ENCODE results near the gene PDE7B.

The PDE7B gene

DNA sequence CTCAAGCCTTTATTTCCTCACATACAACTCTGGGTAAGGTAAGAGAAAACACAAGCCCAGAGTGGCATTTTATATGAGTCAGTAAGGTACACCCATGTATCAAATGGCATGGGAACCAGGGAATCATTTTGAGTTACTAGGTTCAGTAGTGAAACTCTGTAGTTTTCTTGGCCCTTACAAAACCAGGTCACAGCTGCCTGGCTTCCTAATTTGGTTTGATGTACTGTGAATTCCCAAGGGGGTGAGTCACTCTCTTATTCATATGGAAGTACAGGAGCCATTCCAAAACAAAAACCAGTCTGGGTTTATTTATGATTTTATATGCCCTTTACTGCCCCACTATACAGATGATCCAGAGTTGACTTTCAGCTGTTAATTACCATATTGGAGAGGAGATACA is 70.7 kb downstream of the PDE7B start:
- Histone ChIP-seq H3K4me1 (ENCODE audit: low read depth, poor library complexity, severe bottlenecking) (peaks cover 18% of the 10 kb centered on the region), H3K4me2 (peak overlapping the region; percentile 30; the same call in 1 of the 2 replicates), H3K27ac (no peak overlapping the region), H2AFZ (ENCODE audit: low read depth) (no peak overlapping the region), H3K27me3 (ENCODE audit: insufficient read depth, low read depth) (no peaks in the 10 kb centered on the region), H3K79me2 (ENCODE audit: insufficient read depth, low read depth) (no peaks in the 10 kb centered on the region), H3K4me3 (IDR thresholded peaks at IDR 0.05; ENCODE audit: insufficient read depth, low read depth, low read length) (no peak overlapping the region), H4K20me1 (ENCODE audit: insufficient read depth) (no peaks in the 10 kb centered on the region), H3K36me3 (ENCODE audit: insufficient read depth) (no peaks in the 10 kb centered on the region), H3K9ac (no peak overlapping the region)
- TF ChIP-seq, protein P1, sequence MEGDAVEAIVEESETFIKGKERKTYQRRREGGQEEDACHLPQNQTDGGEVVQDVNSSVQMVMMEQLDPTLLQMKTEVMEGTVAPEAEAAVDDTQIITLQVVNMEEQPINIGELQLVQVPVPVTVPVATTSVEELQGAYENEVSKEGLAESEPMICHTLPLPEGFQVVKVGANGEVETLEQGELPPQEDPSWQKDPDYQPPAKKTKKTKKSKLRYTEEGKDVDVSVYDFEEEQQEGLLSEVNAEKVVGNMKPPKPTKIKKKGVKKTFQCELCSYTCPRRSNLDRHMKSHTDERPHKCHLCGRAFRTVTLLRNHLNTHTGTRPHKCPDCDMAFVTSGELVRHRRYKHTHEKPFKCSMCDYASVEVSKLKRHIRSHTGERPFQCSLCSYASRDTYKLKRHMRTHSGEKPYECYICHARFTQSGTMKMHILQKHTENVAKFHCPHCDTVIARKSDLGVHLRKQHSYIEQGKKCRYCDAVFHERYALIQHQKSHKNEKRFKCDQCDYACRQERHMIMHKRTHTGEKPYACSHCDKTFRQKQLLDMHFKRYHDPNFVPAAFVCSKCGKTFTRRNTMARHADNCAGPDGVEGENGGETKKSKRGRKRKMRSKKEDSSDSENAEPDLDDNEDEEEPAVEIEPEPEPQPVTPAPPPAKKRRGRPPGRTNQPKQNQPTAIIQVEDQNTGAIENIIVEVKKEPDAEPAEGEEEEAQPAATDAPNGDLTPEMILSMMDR (conservative IDR thresholded peaks at IDR 0.05; ENCODE audit: low read depth, low read length), result no peak

DNA sequence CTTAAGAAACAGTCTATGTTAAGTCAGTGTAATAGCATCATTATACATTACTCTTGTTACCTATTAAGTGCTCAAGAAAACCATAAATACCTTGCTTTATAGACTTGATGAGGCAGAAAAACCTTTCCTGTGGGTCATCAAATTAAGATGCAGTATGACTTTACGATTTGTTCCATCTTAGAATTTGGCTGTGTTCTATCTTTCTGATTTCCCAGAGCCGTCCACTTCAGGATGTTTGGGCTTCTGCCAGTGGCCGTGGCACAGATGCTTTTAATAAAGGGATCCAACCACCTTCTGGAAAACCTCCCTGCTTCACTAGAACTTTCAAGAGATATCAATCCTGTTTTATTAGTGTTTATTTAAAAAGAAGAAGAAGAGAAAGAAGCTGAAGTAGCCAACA is 71.2 kb downstream of the PDE7B start:
- H3K27ac ChIP-seq, result no peak overlapping the region
- no peak overlapping the region for H3K4me3 ChIP-seq (IDR thresholded peaks at IDR 0.05; ENCODE audit: insufficient read depth, low read depth, low read length)
- H3K36me3 ChIP-seq (ENCODE audit: insufficient read depth), result no peaks in the 10 kb centered on the region
- peaks cover 18% of the 10 kb centered on the region for H3K4me1 ChIP-seq (ENCODE audit: low read depth, poor library complexity, severe bottlenecking)
- H3K79me2 ChIP-seq (ENCODE audit: insufficient read depth, low read depth), result no peaks in the 10 kb centered on the region
- H3K4me2 ChIP-seq, result no peak overlapping the region
- no peaks in the 10 kb centered on the region for H3K27me3 ChIP-seq (ENCODE audit: insufficient read depth, low read depth)
- H2AFZ ChIP-seq (ENCODE audit: low read depth), result no peak overlapping the region
- no peak overlapping the region for H3K9ac ChIP-seq
- TF ChIP-seq, protein P1 (conservative IDR thresholded peaks at IDR 0.05; ENCODE audit: low read depth, low read length), result no peak
- H4K20me1 ChIP-seq (ENCODE audit: insufficient read depth), result no peaks in the 10 kb centered on the region

DNA sequence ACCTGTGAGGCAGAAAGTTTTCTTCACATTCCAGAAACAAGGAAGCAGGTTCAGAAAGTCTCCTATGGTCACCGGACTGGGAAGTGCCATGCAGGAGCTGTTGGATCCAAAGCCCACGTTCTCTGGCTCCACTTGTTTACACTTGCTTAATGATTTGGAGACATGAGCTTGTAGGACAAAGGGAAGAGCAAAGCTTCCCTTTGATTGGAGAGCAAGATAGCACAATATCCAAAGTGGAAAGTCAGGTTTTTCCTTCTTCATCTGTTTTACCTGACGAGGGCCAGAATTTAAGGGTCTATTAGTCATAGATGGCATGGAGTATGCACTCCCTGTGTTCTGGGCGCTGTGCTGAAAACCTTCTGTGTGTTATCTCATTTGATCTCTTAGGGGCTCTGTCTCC is 81.2 kb downstream of the PDE7B start:
- Histone ChIP-seq H3K4me3 (IDR thresholded peaks at IDR 0.05; ENCODE audit: insufficient read depth, low read depth, low read length) (no peak overlapping the region), H3K79me2 (ENCODE audit: insufficient read depth, low read depth) (no peaks in the 10 kb centered on the region), H3K4me2 (no peak overlapping the region), H4K20me1 (ENCODE audit: insufficient read depth) (no peaks in the 10 kb centered on the region), H3K4me1 (ENCODE audit: low read depth, poor library complexity, severe bottlenecking) (no peaks in the 10 kb centered on the region), H3K36me3 (ENCODE audit: insufficient read depth) (no peaks in the 10 kb centered on the region), H2AFZ (ENCODE audit: low read depth) (no peak overlapping the region), H3K27me3 (ENCODE audit: insufficient read depth, low read depth) (no peaks in the 10 kb centered on the region), H3K9ac (no peak overlapping the region), H3K27ac (no peak overlapping the region)
- TF ChIP-seq, protein P1 (conservative IDR thresholded peaks at IDR 0.05; ENCODE audit: low read depth, low read length), result no peak

DNA sequence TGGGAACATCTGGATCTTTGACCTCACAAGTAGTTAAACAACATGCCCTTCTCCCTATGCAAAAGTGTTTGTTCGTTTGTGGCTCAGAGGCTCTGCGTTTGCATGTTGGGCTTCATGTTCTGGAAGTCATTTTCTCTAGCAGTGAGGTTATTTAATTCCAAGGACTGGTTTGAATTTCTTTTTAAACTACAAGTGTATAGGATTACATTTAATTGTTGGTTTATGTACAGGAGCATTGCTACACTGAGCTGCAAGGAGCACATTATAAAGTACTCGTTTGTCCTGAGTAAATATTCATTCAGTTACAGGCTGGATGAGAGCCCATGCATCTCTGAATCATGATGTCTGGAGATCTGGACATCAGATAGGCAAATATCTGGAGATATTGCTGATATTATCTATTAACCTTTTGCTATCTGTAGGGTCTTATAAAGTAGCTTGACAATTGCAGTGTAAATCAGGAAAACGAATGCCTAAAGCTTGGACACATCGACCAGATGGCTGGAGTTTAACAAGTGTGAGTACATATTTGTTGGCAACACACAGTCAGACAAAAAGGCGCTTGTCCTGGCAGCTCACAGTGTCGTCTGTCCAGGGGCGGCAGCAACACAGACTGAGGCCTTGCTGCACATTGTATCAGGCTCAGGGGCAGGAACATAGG is 84.6 kb downstream of the PDE7B start:
- Histone ChIP-seq H3K4me3 (IDR thresholded peaks at IDR 0.05; ENCODE audit: insufficient read depth, low read depth, low read length) (no peak overlapping the region), H3K27ac (no peak overlapping the region), H3K4me1 (ENCODE audit: low read depth, poor library complexity, severe bottlenecking) (no peaks in the 10 kb centered on the region), H3K27me3 (ENCODE audit: insufficient read depth, low read depth) (no peaks in the 10 kb centered on the region), H3K79me2 (ENCODE audit: insufficient read depth, low read depth) (no peaks in the 10 kb centered on the region), H2AFZ (ENCODE audit: low read depth) (no peak overlapping the region), H4K20me1 (ENCODE audit: insufficient read depth) (no peaks in the 10 kb centered on the region), H3K36me3 (ENCODE audit: insufficient read depth) (no peaks in the 10 kb centered on the region), H3K4me2 (no peak overlapping the region), H3K9ac (no peak overlapping the region)
- TF ChIP-seq, protein P1 (conservative IDR thresholded peaks at IDR 0.05; ENCODE audit: low read depth, low read length), result no peak
